Retina (tissue), 1 donor: Measurements from ENCODE around the gene KRT31.
"Not testable (repeated sequence)": the region's sequence is repeated elsewhere in the genome, so short reads cannot be mapped to it uniquely, and the experiment has no call there.

Experiments
- DNase-seq: peaks from one replicate; pipeline ENCODE4 v3.0.0-alpha.2; 2016

Gene KRT31

DNA sequence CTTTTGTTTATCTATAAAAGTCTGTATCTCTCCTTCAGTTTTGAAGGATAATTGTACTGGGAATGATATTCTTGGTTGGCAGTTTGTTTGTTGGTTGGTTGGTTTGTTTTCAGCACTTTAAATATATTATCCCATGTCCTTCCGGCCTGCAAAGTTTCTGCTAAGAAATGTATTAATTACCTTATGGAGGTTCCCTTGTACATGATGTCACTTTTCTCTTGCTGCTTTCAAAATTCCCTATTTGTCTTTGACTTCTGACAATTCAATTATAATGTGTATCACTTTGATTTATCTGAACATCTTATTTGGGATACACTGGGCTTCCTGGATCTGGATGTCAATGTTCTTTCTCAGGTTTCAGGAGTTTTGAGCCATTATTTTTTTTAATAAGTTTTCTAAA is 11.2 kb downstream of the KRT31 start:
- DNase-seq = no peak

- no peak for DNase-seq
Observed at GRCh38 chr17:41383690-41384089, 13.7 kb downstream of the KRT31 start.

GRCh38 chr17:41382394-41382793 is 15.0 kb downstream of the KRT31 start:
- DNase-seq = no peak

- not testable (repeated sequence) for DNase-seq
Observed at GRCh38 chr17:41381943-41382342, 15.5 kb downstream of the KRT31 start, which contains the start of gene KRT34. KRT34 (minus strand) TSS chr17:41382306; CDS start chr17:41382246, 60 bp downstream.

DNA sequence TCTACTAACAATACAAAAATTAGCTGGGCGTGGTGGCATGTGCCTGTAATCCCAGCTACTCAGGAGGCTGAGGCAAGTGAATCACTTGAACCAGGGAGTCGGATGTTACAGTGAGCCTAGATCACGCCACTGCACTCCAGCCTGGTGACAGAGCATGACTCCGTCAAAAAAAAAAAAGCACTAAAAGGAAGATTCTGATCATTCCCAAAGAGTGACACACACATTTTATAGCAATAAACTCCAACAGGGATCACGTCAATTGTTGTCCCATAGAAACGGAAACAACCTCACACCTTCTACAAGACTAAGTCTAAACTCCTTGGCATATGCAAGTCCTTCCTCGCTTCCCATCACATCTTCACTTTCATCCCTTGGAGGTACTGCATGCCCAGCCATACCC is 17.3 kb downstream of the KRT31 start:
- not testable (repeated sequence) for DNase-seq

DNA sequence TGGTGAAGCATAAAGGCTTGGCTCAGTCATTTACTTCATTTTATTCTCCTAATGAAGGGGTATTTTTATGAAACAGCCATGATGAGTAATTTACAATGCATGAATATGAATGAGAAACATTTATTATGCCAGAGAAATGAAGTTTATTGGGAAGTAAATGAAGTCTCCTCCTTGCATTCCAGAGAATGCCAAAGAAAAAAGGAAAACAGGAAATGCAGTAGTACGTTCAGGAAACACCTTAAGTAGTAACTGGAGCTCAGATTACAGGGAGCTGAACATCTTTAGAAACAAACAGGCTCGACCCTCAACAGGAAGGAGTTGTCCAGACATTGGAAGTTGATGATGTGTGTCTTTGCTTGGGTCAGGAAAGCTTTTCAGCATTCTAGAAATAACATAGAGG is 19.9 kb downstream of the KRT31 start:
- no peak for DNase-seq

DNA sequence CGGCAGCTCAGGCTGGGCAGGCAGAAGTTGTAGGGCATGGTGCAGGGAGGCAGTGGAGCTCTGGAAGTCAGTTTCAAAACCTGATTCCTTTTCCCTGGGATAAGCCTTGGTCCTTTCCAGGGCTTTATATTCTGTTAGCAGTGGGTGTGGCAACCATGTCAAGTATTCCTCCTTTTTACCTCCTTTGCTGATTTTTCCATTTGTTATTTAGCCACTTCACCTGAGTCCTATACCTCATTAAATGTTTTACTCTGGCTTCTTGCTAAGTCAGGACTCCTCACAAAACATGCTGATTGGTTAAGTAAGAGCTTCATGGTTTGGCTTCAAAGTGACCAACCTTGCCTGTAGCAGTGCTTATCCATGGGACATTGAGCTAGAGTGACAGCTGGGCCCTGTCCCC is 27.7 kb downstream of the KRT31 start, which contains the start of gene KRT33B:
TSS of gene KRT33B (minus strand) at position 101 of the 400 bp plus-strand sequence. CDS start at position 38, 63 bp downstream.
- DNase-seq = no peak

- no peak for DNase-seq
Observed at GRCh38 chr17:41369023-41369422, 28.4 kb downstream of the KRT31 start.

DNA sequence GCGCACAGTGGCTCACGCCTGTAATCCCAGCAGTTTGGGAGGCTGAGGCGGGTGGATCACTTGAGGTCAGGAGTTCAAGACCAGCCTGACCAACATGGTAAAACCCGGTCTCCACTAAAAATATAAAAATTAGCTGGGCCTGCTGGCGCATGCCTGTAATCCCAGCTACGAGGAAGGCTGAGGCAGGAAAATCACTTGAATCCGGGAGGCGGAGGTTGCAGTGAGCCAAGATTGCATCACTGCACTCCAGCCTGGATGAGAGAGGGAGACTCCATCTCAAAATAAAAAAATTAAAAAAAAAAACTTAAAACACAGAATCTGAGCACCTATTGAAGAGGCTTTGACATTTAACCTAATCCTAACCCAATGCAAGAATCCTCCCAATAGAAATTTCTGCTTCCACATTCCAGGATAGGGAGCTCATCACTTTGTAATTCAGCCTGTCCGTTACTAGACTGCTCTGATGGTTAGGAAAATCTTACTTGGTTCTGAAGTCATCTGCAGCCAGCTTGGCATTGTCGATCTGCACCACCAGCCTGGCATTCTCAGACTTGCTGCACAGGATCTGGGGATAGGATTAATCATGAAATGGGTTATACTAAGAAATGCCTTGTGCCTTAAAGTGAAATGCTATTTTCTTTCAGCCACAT is 29.9 kb downstream of the KRT31 start:
- DNase-seq = no peak

GRCh38 chr17:41366070-41366469 is 31.3 kb downstream of the KRT31 start:
- DNase-seq = no peak

GRCh38 chr17:41363881-41364280 is 33.5 kb downstream of the KRT31 start:
- DNase-seq = no peak

DNA sequence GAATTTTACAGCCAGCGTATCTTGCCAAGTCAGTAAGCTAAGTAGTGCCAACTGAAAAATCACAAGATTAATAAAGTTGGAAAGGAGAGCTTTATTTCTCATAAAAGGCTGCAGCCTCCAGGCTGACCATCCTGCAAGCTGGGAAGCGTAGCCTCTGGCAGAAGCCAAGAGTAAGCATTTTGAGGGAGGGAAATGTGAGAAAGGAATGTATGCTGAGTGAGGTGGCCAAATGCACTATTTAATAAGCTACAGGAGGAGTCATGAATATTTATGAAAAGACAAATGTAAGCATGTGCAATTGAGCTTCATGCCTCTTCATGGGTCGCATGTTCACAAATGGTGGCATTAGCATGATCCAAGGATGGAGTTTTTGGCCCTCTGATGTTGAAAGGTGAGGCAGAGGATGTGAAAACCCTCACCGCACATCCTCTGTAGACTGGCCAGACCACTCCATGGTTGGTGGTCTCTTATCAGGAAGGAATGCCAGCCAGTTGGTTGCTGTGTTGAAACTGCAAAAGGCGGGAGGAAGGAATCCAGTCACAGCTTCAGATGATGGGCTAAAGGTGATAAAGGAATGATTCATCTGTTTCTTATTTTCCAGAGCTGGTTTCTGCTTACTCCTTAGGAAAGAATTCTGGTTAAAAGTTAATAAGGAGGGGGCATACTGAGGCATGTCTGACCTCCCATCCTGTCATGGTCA is 37.0 kb downstream of the KRT31 start:
- DNase-seq = no peak

DNA sequence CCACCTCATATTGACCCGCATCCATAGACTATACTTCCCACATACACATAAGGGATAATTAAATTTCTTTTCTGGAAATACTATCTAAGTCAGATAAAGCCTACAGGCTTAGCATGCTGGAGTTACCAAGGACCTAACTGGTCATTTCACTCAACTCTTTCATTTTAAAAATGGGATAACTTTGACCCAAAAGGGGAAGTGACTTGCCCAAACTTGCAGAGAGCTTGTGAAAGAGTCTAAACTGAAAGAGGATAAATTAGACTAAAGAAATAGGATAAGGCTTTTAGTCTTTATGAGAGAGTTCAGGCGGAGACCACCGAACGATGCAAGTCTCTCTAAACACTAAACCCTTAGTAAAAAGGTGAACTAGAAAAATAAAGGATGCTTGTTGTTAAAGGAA is 42.9 kb downstream of the KRT31 start:
- DNase-seq = no peak

- DNase-seq = no peak
Observed at GRCh38 chr17:41352597-41353366, 44.6 kb downstream of the KRT31 start.

DNA sequence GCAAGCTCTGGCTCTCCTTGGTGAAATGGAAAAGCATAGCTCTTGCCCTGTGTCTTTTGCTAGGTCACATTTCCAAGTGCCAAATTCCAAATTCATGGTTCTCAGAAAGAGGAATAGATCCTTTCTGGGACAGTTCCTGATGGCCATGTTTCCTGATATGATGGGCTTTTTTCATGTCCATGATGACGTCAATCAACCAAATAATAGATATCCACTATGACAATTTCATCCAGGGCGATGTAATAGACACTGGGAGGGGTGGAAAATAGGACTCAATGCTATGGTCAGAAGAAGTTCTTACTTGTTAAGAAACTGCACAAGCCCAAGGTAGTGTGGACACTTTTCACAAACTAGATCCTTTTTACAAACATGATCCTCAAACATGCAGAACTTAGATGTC is 46.2 kb downstream of the KRT31 start:
- no peak for DNase-seq

DNA sequence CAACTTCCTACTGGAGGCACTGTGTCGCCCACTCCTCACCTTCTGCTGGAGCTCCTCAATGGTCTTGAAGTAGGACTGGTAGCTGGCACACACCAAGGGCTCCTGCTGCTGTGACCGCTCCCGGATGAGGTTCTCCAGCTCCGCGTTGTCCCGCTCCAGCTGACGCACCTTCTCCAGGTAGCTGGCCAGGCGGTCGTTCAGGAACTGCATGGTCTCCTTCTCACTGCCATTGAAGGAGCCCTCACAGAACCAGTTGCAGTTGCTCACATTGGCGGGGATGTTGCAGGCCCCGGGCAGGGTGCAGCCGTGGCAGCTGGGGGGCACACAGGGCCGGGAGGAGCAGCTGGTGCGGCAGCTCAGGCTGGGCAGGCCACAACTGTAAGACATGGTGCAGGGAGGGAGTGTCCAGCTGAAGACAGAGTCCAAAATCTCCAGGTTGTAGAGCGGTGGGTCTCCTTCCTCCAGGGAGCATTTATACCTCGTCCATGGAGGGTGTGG is 47.0 kb downstream of the KRT31 start, which contains the start of gene KRT33A:
TSS of gene KRT33A (minus strand) at position 448 of the 498 bp plus-strand sequence. CDS start at position 387, 61 bp downstream.
- not testable (repeated sequence) for DNase-seq

GRCh38 chr17:41347869-41348760 is 49.3 kb downstream of the KRT31 start:
- no peak for DNase-seq

DNA sequence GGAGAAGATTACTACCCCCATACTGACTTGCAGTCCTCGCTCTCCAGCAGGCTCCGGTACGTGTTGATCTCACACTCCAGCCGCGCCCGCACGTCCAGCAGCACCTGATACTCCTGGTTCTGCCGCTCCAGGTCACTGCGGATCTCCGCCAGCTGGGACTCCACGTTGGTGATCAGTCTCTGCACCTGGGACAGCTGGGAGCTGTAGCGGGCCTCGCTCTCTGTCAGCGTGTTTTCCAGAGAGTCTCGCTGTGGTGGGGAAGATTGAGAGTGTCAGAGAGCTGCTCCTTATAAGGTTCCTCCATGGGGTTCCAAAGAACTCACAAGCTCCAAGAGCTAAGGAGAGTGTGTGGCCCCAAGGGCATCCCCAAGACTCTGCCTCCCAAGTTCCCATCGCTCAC is 51.0 kb downstream of the KRT31 start:
- DNase-seq = not testable (repeated sequence)

DNA sequence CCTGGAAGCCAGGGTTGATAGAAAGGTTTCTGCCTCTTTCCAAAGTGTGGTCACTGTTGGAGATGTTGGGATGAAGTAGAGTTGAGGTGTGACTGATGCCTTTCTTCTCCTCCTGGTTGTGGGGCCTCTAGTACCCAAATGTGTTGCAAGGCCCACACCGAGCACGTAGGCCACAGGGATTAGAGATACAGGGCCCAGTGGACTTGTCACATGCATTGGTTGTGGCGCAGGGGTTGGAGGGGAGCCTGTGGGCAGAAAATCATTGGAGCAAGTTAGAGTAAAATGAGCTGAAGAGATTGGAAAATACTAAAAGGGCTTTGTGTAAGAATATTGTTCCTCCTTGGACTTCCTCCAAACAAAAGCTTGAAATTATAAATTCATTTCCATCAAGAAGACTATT is 51.4 kb downstream of the KRT31 start:
- DNase-seq = no peak
